GM12878 (cell line): ENCODE measurements around the gene KIFC3. TPM values are rescaled to one million over a fixed set of nuclear protein-coding genes. Genes with fewer than 3 reads are reported as not detected.
A peak's percentile ranks its signal among the peaks of the same experiment; 100 is the strongest.

Source experiments
- ATAC-seq: fragments of 200-7000 bp; cut with Tn5 transposase; 3 replicates; pipeline ENCODE4 v1.9.1; 2020; ENCODE audit warnings: mild to moderate bottlenecking, moderate library complexity
- BruUV-seq: library from RNA; stranded (reverse); fragments of 400-500 nt; replicated peaks from 2 replicates; lab custom pipeline; 2021; lab: Mats Ljungman, UMichigan
- CTCF ChIA-PET: fragments of 300-600 bp; sonication (Branson Sonifier 250); formaldehyde crosslinking; extraction: SDS; loops from one replicate; lab custom pipeline; 2021; ENCODE audit warnings: inconsistent platforms; lab: Yijun Ruan, JAX
- POLR2A ChIA-PET: fragments of 350-600 bp; formaldehyde crosslinking; extraction: SDS; loops from one replicate; lab custom pipeline; 2021; ENCODE audit warnings: inconsistent platforms; lab: Charles Lee
- RAD21 ChIA-PET: fragments of 300-600 bp; sonication (Branson Sonifier 250); formaldehyde crosslinking; loops from one replicate; lab custom pipeline; 2023; ENCODE audit warnings: antibody characterized with exemption; ENCODE audit not compliant: unreplicated experiment; lab: Charles Lee
- SMC1A ChIA-PET: fragments of 300-600 bp; sonication (Branson Sonifier 250); formaldehyde crosslinking; loops from one replicate; lab custom pipeline; 2023; ENCODE audit not compliant: unreplicated experiment, uncharacterized antibody; lab: Charles Lee
- DNase-seq: peaks from one replicate; pipeline ENCODE4 v3.0.0-alpha.2; 2011; ENCODE audit warnings: low read depth, low spot score
- FAIRE-seq: peaks from 3 replicates; lab custom pipeline; 2011; peaks lifted over from hg19 to GRCh38; lab: Jason Lieb, UNC
- H2AFZ ChIP-seq: 2 replicates; pipeline ENCODE4 v1.6.0; 2011; ENCODE audit warnings: low read depth, low read length, control low read depth; ENCODE audit not compliant: control insufficient read depth
- H3K27ac ChIP-seq: 2 replicates; pipeline ENCODE4 v1.5.1; 2011; ENCODE audit warnings: control low read depth; ENCODE audit not compliant: control insufficient read depth, insufficient read depth
- H3K27me3 ChIP-seq, 2 experiments: replicated peaks in 1 of 2; 2 replicates each; pipeline versions ENCODE4 v1.6.0 to v1.6.1; 2011; ENCODE audit warnings: low read length in 1 of 2; ENCODE audit not compliant: control insufficient read depth in 2 of 2, insufficient read depth in 2 of 2
- H3K36me3 ChIP-seq, 2 experiments: 2 replicates each; pipeline ENCODE4 v1.5.1; 2011; ENCODE audit warnings: low read length in 1 of 2; ENCODE audit not compliant: control insufficient read depth in 2 of 2, insufficient read depth in 2 of 2
- H3K4me1 ChIP-seq: 2 replicates; pipeline ENCODE4 v1.6.1; 2011; ENCODE audit warnings: mild to moderate bottlenecking, low read length, moderate library complexity, mixed read lengths; ENCODE audit not compliant: control insufficient read depth, insufficient read depth
- H3K4me2 ChIP-seq: 2 replicates; pipeline ENCODE4 v1.6.0; 2011; ENCODE audit warnings: control low read depth; ENCODE audit not compliant: control insufficient read depth, insufficient read depth
- H3K4me3 ChIP-seq: fragments of 200-600 bp; sonication (generic); 2 replicates; pipeline ENCODE4 v1.5.1; 2016
- H3K79me2 ChIP-seq: 2 replicates; pipeline ENCODE4 v1.6.0; 2011; ENCODE audit warnings: low read length; ENCODE audit not compliant: control insufficient read depth, insufficient read depth
- H3K9ac ChIP-seq: 2 replicates; pipeline ENCODE4 v1.8.0; 2011; ENCODE audit warnings: low read length, control low read depth, mixed read lengths; ENCODE audit not compliant: control insufficient read depth, insufficient read depth
- H3K9me3 ChIP-seq: replicated peaks from 3 replicates; pipeline ENCODE4 v1.5.1; 2011; ENCODE audit warnings: mild to moderate bottlenecking, low read length; ENCODE audit not compliant: control insufficient read depth, insufficient read depth
- H4K20me1 ChIP-seq: 2 replicates; pipeline ENCODE4 v1.6.0; 2011; ENCODE audit not compliant: control insufficient read depth, insufficient read depth
- E4F1 ChIP-seq: fragments of 450-650 bp; IDR thresholded peaks from 2 replicates; pipeline ENCODE4 v1.6.1; 2018; ENCODE audit warnings: borderline replicate concordance, mild to moderate bottlenecking; ENCODE audit not compliant: partially characterized antibody
- NBN ChIP-seq: fragments of 450-650 bp; IDR thresholded peaks from 2 replicates; pipeline ENCODE4 v1.6.1; 2016
- NRF1 ChIP-seq: conservative IDR thresholded peaks from 2 replicates; pipeline ENCODE4 v1.6.1; 2011; ENCODE audit warnings: mild to moderate bottlenecking, low read depth, low read length, improper control_type of control experiment
- RAD51 ChIP-seq: fragments of 450-650 bp; IDR thresholded peaks from 2 replicates; pipeline ENCODE4 v1.6.1; 2016; ENCODE audit warnings: moderate library complexity, mild to moderate bottlenecking, inconsistent platforms
- RB1 ChIP-seq: fragments of 450-650 bp; formaldehyde crosslinking; IDR thresholded peaks from 2 replicates; pipeline ENCODE4 v1.6.1; 2017; ENCODE audit warnings: mild to moderate bottlenecking, borderline replicate concordance
- SIX5 ChIP-seq: IDR thresholded peaks from 2 replicates; pipeline ENCODE4 v1.6.1; 2011; ENCODE audit warnings: mild to moderate bottlenecking, low read depth, low read length, moderate library complexity; ENCODE audit not compliant: severe bottlenecking
- USF2 ChIP-seq: IDR thresholded peaks from 2 replicates; pipeline ENCODE4 v1.6.1; 2011; ENCODE audit warnings: low read depth, low read length, improper control_type of control experiment, borderline replicate concordance
- ZBTB40 ChIP-seq: fragments of 450-650 bp; IDR thresholded peaks from 2 replicates; pipeline ENCODE4 v1.6.1; 2016; ENCODE audit warnings: mild to moderate bottlenecking, moderate library complexity, borderline replicate concordance
- ZNF592 ChIP-seq: fragments of 450-650 bp; IDR thresholded peaks from 2 replicates; pipeline ENCODE4 v1.6.1; 2017; ENCODE audit warnings: mild to moderate bottlenecking, moderate library complexity
- WGBS: methylation state at CpG from one replicate; pipeline ENCODE4 v1.1.6; 2016; ENCODE audit warnings: low lambda C conversion rate; ENCODE audit not compliant: insufficient replicate concordance, insufficient coverage; ENCODE audit errors: missing lambda C conversion rate; 5-methylcytosine and 5-hydroxymethylcytosine counted together
- in situ Hi-C: fragments of 300-500 bp; cut with MboI; formaldehyde crosslinking; loops from 9 replicates; pipeline ENCODE4 v1.14.3; 2018; ENCODE audit warnings: mixed read lengths
- intact Hi-C: fragments of 100-400 bp; cut with micrococcal nuclease; formaldehyde crosslinking; loops from one replicate; pipeline ENCODE4 v1.14.2; 2022; ENCODE audit not compliant: unreplicated experiment
- polyA plus RNA-seq, 11 experiments: library from polyadenylated mRNA; depleted of rRNA in 4 of 11; unstranded in 6 of 11; stranded (reverse) in 5 of 11; fragments of >200 nt; fragmentation: Nextera tagmentation in 4 of 11; fragmentation: Illumina TruSeq in 1 of 11; extraction: Ambion mirVana in 4 of 11; extraction: Trizol in 1 of 11; gene quantifications; 1 replicate in 1 of 11; 2 replicates in 10 of 11; pipeline versions ENCODE4 v1.2.1 to v1.2.3, GENCODE V29; 2011 to 2016; ENCODE audit warnings: inconsistent platforms in 2 of 11, missing spikeins in 2 of 11, low read depth in 1 of 11
- total RNA-seq, 4 experiments: library from RNA; depleted of rRNA in 3 of 4; stranded (reverse); fragments of >200 nt in 3 of 4; fragmentation: Illumina TruSeq in 1 of 4; extraction: Trizol in 1 of 4; gene quantifications; 2 replicates each; pipeline versions ENCODE4 v1.2.1 to v1.2.3, GENCODE V29; 2013 to 2021

Gene KIFC3
- total and polyA plus RNA-seq, 10 of the 15 experiments (the other 5 are each of a cell fraction or from before 2014, with no cell fraction given) = 0.22 to 1.3 (median 0.26) TPM; not detected in 3

GRCh38 chr16:57757883-57758282 is 44.4 kb downstream of the KIFC3 start (continued):
- TF ChIP-seq RB1 = no peak
- no peak for TF ChIP-seq ZBTB40
- TF ChIP-seq NRF1 = no peak
- no peak for TF ChIP-seq RAD51

GRCh38 chr16:57757326-57757786 is 44.9 kb downstream of the KIFC3 start:
- 57% methylated on average over 11 of the region's 11 CpGs for WGBS
- DNase-seq = no peak
- H3K9me3 ChIP-seq = no peaks in the 10 kb centered on the region
- BruUV-seq = no TSS peak
- in situ Hi-C loops (loop anchor here (5.0 kb wide), 1 partner anchor 245 kb away; the partner anchor contains the start of genes USB1 and ZNF319), intact Hi-C loops (loop anchor here (1.0 to 5.0 kb wide), 2 partner anchors 105 to 248 kb away; no protein-coding TSS in a partner anchor)
- no peak overlapping the region for H3K27ac ChIP-seq
- H4K20me1 ChIP-seq = no peaks in the 10 kb centered on the region
- ChIA-PET CTCF (interaction anchor here (1.0 to 2.5 kb wide), 8 partner anchors 18 to 368 kb away, joined by 3 to 9 read pairs (median 4); no protein-coding TSS in a partner anchor), RAD21 (interaction anchor here (2.0 kb wide), 1 partner anchor 9 kb away, joined by 6 read pairs; no protein-coding TSS in a partner anchor), SMC1A (interaction anchor here (0.9 to 1.4 kb wide), 2 partner anchors 141 to 245 kb away, joined by 3 to 5 read pairs; no protein-coding TSS in a partner anchor), POLR2A (no interaction called here)
- no peaks in the 10 kb centered on the region; a peak in 1 of 4 replicates for H3K36me3 ChIP-seq
- no peak overlapping the region for H3K9ac ChIP-seq
- H3K4me3 ChIP-seq = no peak overlapping the region
- peak; percentile 95 for FAIRE-seq
- H3K4me1 ChIP-seq = no peaks in the 10 kb centered on the region
- H3K4me2 ChIP-seq = no peak overlapping the region
- H3K27me3 ChIP-seq = no peaks in the 10 kb centered on the region
- H2AFZ ChIP-seq = no peak overlapping the region
- peak; percentile 98 for ATAC-seq
- H3K79me2 ChIP-seq = no peaks in the 10 kb centered on the region
- TF ChIP-seq NBN = no peak
- TF ChIP-seq ZNF592 = no peak
- no peak for TF ChIP-seq SIX5
- TF ChIP-seq USF2 = no peak
- no peak for TF ChIP-seq E4F1
